Vagina (tissue), 2 donors: ENCODE measurements around the gene TNFRSF18.

Experiments
- CTCF ChIP-seq, 3 experiments: fragments of 450-650 bp in 2 of 3; fragments of 200-600 bp in 1 of 3; sonication (generic) in 1 of 3; IDR thresholded peaks; one replicate each; pipeline ENCODE4 v1.5.1; 2017 to 2019; ENCODE audit warnings: antibody characterized with exemption in 3 of 3, mild to moderate bottlenecking in 2 of 3, moderate library complexity in 2 of 3
- POLR2A ChIP-seq, 2 donors: fragments of 450-650 bp; IDR thresholded peaks; one replicate each; pipeline ENCODE4 v1.6.1; 2017; ENCODE audit warnings: antibody characterized with exemption in 2 of 2, mild to moderate bottlenecking in 2 of 2, moderate library complexity in 2 of 2
- POLR2AphosphoS5 ChIP-seq, 2 donors: sonication (generic); formaldehyde crosslinking; IDR thresholded peaks; one replicate each; pipeline ENCODE4 v1.9.0; 2017; ENCODE audit warnings: antibody characterized with exemption in 2 of 2, mild to moderate bottlenecking in 2 of 2, low read depth in 1 of 2; ENCODE audit not compliant: insufficient read depth in 1 of 2

- TF ChIP-seq CTCF (IDR thresholded peaks at IDR 0.05), result no peak
- no peak for TF ChIP-seq POLR2AphosphoS5 (IDR thresholded peaks at IDR 0.05; ENCODE audit: insufficient read depth in 1 of 2, low read depth in 1 of 2)
- TF ChIP-seq POLR2A (IDR thresholded peaks at IDR 0.05), result no peak
Measured at GRCh38 chr1:1168451-1169411, 37.7 kb downstream of the TNFRSF18 start.
